Thyroid gland (tissue), 4 donors: Measurements from ENCODE around the gene ROCK2. TPM values are rescaled to one million over a fixed set of nuclear protein-coding genes. Genes with fewer than 3 reads are reported as not detected.

ENCODE experiments used
- DNase-seq, 2 donors: peaks; one replicate each; pipeline ENCODE4 v3.0.0-alpha.2; 2019
- H3K27ac ChIP-seq, 3 donors: fragments of 200-600 bp; sonication (generic); 1 replicate in 2 of 3; 2 replicates in 1 of 3; pipeline ENCODE4 v1.5.1; 2016 to 2019; ENCODE audit warnings: mild to moderate bottlenecking in 1 of 3, moderate library complexity in 1 of 3
- H3K27me3 ChIP-seq: fragments of 200-600 bp; sonication (generic); one replicate; pipeline ENCODE4 v1.5.1; 2019
- H3K36me3 ChIP-seq, 2 donors: fragments of 200-600 bp; sonication (generic); one replicate each; pipeline ENCODE4 v1.5.1; 2016 to 2019
- H3K4me1 ChIP-seq, 2 donors: fragments of 200-600 bp; sonication (generic); one replicate each; pipeline ENCODE4 v1.5.1; 2017 to 2019
- H3K4me3 ChIP-seq, 3 donors: fragments of 200-600 bp; sonication (generic); replicated peaks in 1 of 3; 1 replicate in 2 of 3; 2 replicates in 1 of 3; pipeline ENCODE4 v1.5.1; 2016; ENCODE audit warnings: mild to moderate bottlenecking in 1 of 3
- H3K9me3 ChIP-seq: fragments of 200-600 bp; sonication (generic); one replicate; pipeline ENCODE4 v1.5.1; 2017
- CTCF ChIP-seq, 6 experiments: fragments of 200-600 bp in 3 of 6; fragments of 450-650 bp in 3 of 6; sonication (generic) in 3 of 6; IDR thresholded peaks; one replicate each; pipeline ENCODE4 v1.5.1; 2016 to 2019; ENCODE audit warnings: antibody characterized with exemption in 6 of 6, mild to moderate bottlenecking in 2 of 6, inconsistent platforms in 1 of 6, moderate library complexity in 1 of 6
- POLR2A ChIP-seq, 2 donors: fragments of 450-650 bp; IDR thresholded peaks; one replicate each; pipeline ENCODE4 v1.6.1; 2017; ENCODE audit warnings: antibody characterized with exemption in 2 of 2, mild to moderate bottlenecking in 2 of 2, moderate library complexity in 1 of 2
- WGBS, 2 donors: methylation state at CpG; one replicate each; pipeline ENCODE4 v1.1.5; 2017; 5-methylcytosine and 5-hydroxymethylcytosine counted together
- intact Hi-C: fragments of 100-400 bp; cut with DNase I; formaldehyde crosslinking; loops from one replicate; pipeline ENCODE4 v1.15.1; 2023
- total RNA-seq, 4 donors: library from RNA; depleted of rRNA; stranded (reverse); fragments of >200 nt; gene quantifications; one replicate each; pipeline ENCODE4 v1.2.3, GENCODE V29; 2016

The ROCK2 gene
- total RNA-seq, 4 donors from 2014 or later, result 37.3 to 47.5 (median 42.1) TPM

- no peak for DNase-seq
- Histone ChIP-seq H3K4me1 (peaks cover 0 to 13% of the 10 kb centered on the region in 2 donors), H3K36me3 (no peaks in the 10 kb centered on the region), H3K9me3 (no peaks in the 10 kb centered on the region), H3K27me3 (no peaks in the 10 kb centered on the region), H3K4me3 (no peak overlapping the region), H3K27ac (no peak overlapping the region)
- intact Hi-C loops, result no loop called here
- 89% methylated on average over 5 of the region's 5 CpGs for WGBS, 2 donors
- TF ChIP-seq POLR2A (IDR thresholded peaks at IDR 0.05), result no peak
- TF ChIP-seq CTCF (IDR thresholded peaks at IDR 0.05), result no peak
These were observed 41.0 kb downstream of the ROCK2 start for GRCh38 chr2:11303290-11304013.

- intact Hi-C loops, result no loop called here
- Histone ChIP-seq H3K9me3 (no peaks in the 10 kb centered on the region), H3K27ac (no peak overlapping the region), H3K27me3 (no peaks in the 10 kb centered on the region), H3K4me3 (no peak overlapping the region), H3K36me3 (no peaks in the 10 kb centered on the region), H3K4me1 (no peaks in the 10 kb centered on the region)
- no peak for DNase-seq
- TF ChIP-seq CTCF (IDR thresholded peaks at IDR 0.05) (no peak), POLR2A (IDR thresholded peaks at IDR 0.05) (no peak)
- 90 to 91% methylated on average over 6 of the region's 6 CpGs for WGBS, 2 donors
These were observed 45.0 kb downstream of the ROCK2 start for GRCh38 chr2:11299439-11299838.

GRCh38 chr2:11298592-11298991 lies 45.8 kb downstream of the ROCK2 start:
- 64 to 72% methylated on average over 3 of the region's 3 CpGs for WGBS, 2 donors
- intact Hi-C loops, result no loop called here
- no peaks in the 10 kb centered on the region for H3K27me3 ChIP-seq
- no peaks in the 10 kb centered on the region for H3K4me1 ChIP-seq
- no peaks in the 10 kb centered on the region for H3K36me3 ChIP-seq
- no peak overlapping the region for H3K27ac ChIP-seq
- no peak overlapping the region for H3K4me3 ChIP-seq
- no peak for TF ChIP-seq POLR2A (IDR thresholded peaks at IDR 0.05)
- TF ChIP-seq CTCF (IDR thresholded peaks at IDR 0.05), result no peak
- H3K9me3 ChIP-seq, result no peaks in the 10 kb centered on the region
- DNase-seq, result no peak

- no peaks in the 10 kb centered on the region for H3K4me1 ChIP-seq
These were observed 48.0 kb downstream of the ROCK2 start for GRCh38 chr2:11296401-11296800.

More at GRCh38 chr2:11296401-11296800, 48.0 kb downstream of the ROCK2 start:
- no peak for TF ChIP-seq POLR2A (IDR thresholded peaks at IDR 0.05)
- no peak for TF ChIP-seq CTCF (IDR thresholded peaks at IDR 0.05)
- no peak overlapping the region for H3K4me3 ChIP-seq
- 87 to 89% methylated on average over 2 of the region's 2 CpGs for WGBS, 2 donors
- H3K27me3 ChIP-seq, result no peaks in the 10 kb centered on the region
- no peak overlapping the region for H3K27ac ChIP-seq
- no peak for DNase-seq
- no peaks in the 10 kb centered on the region for H3K36me3 ChIP-seq
- H3K9me3 ChIP-seq, result no peaks in the 10 kb centered on the region
- intact Hi-C loops, result no loop called here
